HG03196 (cell line): ENCODE data around the gene TTL.
"Not testable (repeated sequence)": the region's sequence is repeated elsewhere in the genome, so short reads cannot be mapped to it uniquely, and the experiment has no call there.

Experiments used
- ATAC-seq: cut with Tn5 transposase; IDR thresholded peaks from one replicate; pipeline ENCODE4 v1.9.1; 2021; ENCODE audit not compliant: unreplicated experiment

TTL gene

GRCh38 chr2:112519506-112519905 lies 37.5 kb downstream of the TTL start:
- ATAC-seq = no peak

GRCh38 chr2:112520234-112520783 lies 38.4 kb downstream of the TTL start:
- no peak for ATAC-seq

GRCh38 chr2:112523291-112523777 lies 41.4 kb downstream of the TTL start:
- ATAC-seq = no peak

GRCh38 chr2:112524276-112524675 lies 42.3 kb downstream of the TTL start:
- ATAC-seq = not testable (repeated sequence)

GRCh38 chr2:112528541-112528940 lies 46.6 kb downstream of the TTL start:
- ATAC-seq = no peak

- ATAC-seq = no peak
Measured at GRCh38 chr2:112529757-112530156, 47.8 kb downstream of the TTL start.

GRCh38 chr2:112530728-112531127 lies 48.8 kb downstream of the TTL start:
- ATAC-seq = no peak

- ATAC-seq = no peak
Measured at GRCh38 chr2:112534826-112535225, 52.9 kb downstream of the TTL start.

GRCh38 chr2:112536665-112537064 lies 54.7 kb downstream of the TTL start:
- not testable (repeated sequence) for ATAC-seq

GRCh38 chr2:112539306-112539705 lies 57.4 kb downstream of the TTL start:
- ATAC-seq = no peak

GRCh38 chr2:112540906-112541305 lies 59.0 kb downstream of the TTL start:
- no peak for ATAC-seq

- peak; percentile 52 for ATAC-seq
Measured at GRCh38 chr2:112541315-112542122, 59.6 kb downstream of the TTL start.

- ATAC-seq = peak; percentile 75
Measured at GRCh38 chr2:112542123-112542983, 60.4 kb downstream of the TTL start, which contains the start of gene POLR1B. TSS of gene POLR1B (plus strand) at chr2:112542465. CDS start at chr2:112542495, 30 bp downstream.

GRCh38 chr2:112542984-112543661 lies 61.2 kb downstream of the TTL start:
- ATAC-seq = no peak

GRCh38 chr2:112547333-112547732 lies 65.4 kb downstream of the TTL start:
- no peak for ATAC-seq

GRCh38 chr2:112548980-112549379 lies 67.0 kb downstream of the TTL start:
- ATAC-seq = no peak

- peak; percentile 71 for ATAC-seq
Measured at GRCh38 chr2:112566104-112566503, 84.1 kb downstream of the TTL start.

- ATAC-seq = not testable (repeated sequence)
Measured at GRCh38 chr2:112566508-112566907, 84.6 kb downstream of the TTL start.

GRCh38 chr2:112572005-112572404 lies 90.0 kb downstream of the TTL start:
- ATAC-seq = no peak

GRCh38 chr2:112577756-112578155 lies 95.8 kb downstream of the TTL start:
- ATAC-seq = no peak

GRCh38 chr2:112579241-112579640 lies 97.3 kb downstream of the TTL start:
- no peak for ATAC-seq
